ENCODE results near the gene SGTA. TPM values are rescaled to one million over a fixed set of nuclear protein-coding genes. Genes with fewer than 3 reads are reported as not detected.

Gene SGTA
- polyA plus RNA-seq, 1 donor (not counting 4 experiments of a cell fraction or from before 2014, with no cell fraction given), result 36.1 TPM

- no peak for TF ChIP-seq CTCF (optimal IDR thresholded peaks at IDR 0.05 in 1 of 3, IDR thresholded peaks at IDR 0.05 in 1 of 3, conservative IDR thresholded peaks at IDR 0.05 in 1 of 3; ENCODE audit: extremely low read depth in 1 of 3, insufficient read depth in 2 of 3, low read length in 3 of 3)
- no peak for TF ChIP-seq EZH2 (IDR thresholded peaks at IDR 0.05; ENCODE audit: low read length)
- no peak overlapping the region for H3K4me2 ChIP-seq (ENCODE audit: control insufficient read depth, extremely low read depth, insufficient read depth, low read depth, low read length)
- H4K20me1 ChIP-seq (ENCODE audit: control insufficient read depth, extremely low read depth, insufficient read depth, low read length), result no peaks in the 10 kb centered on the region
- H3K79me2 ChIP-seq (ENCODE audit: control insufficient read depth, insufficient read depth, low read length), result peaks cover 11% of the 10 kb centered on the region
- dilution Hi-C loops (cut with MboI; ENCODE audit: extremely low pct_ligation_motif_present, low sequenced_read_pairs), result no loop called here
- H3K4me3 ChIP-seq (ENCODE audit: control insufficient read depth in 2 of 3, extremely low read depth in 1 of 3, insufficient read depth in 2 of 3, low read depth in 1 of 3, low read length in 3 of 3), result no peak overlapping the region
- H3K9me3 ChIP-seq (ENCODE audit: control insufficient read depth, low read depth, low read length), result no peaks in the 10 kb centered on the region
- peaks cover 11 to 13% of the 10 kb centered on the region in 2 experiments for H3K36me3 ChIP-seq (ENCODE audit: control insufficient read depth in 2 of 2, extremely low read depth in 1 of 2, insufficient read depth in 2 of 2, low read length in 2 of 2)
- FAIRE-seq (no peak), DNase-seq (ENCODE audit: low read depth, low spot score) (no peak)
- H2AFZ ChIP-seq (ENCODE audit: control insufficient read depth, low read length), result no peak overlapping the region
- no peaks in the 10 kb centered on the region for H3K9me1 ChIP-seq (ENCODE audit: control insufficient read depth, extremely low read depth, insufficient read depth, low read length)
- H3K27me3 ChIP-seq (ENCODE audit: control insufficient read depth, extremely low read depth, insufficient read depth, low read length), result no peaks in the 10 kb centered on the region
- H3K4me1 ChIP-seq (ENCODE audit: control insufficient read depth, extremely low read depth, insufficient read depth, low read length), result peaks cover 10% of the 10 kb centered on the region
- H3K9ac ChIP-seq (ENCODE audit: control insufficient read depth, extremely low read depth, insufficient read depth, low read length), result no peak overlapping the region
- H3K27ac ChIP-seq (ENCODE audit: control insufficient read depth, insufficient read depth, low read length), result no peak overlapping the region
These were observed 48.3 kb downstream of the SGTA start for GRCh38 chr19:2734589-2735288.

- Histone ChIP-seq H3K4me2 (ENCODE audit: control insufficient read depth, extremely low read depth, insufficient read depth, low read depth, low read length) (peak overlapping the region; percentile 32), H3K27me3 (ENCODE audit: control insufficient read depth, extremely low read depth, insufficient read depth, low read length) (no peaks in the 10 kb centered on the region), H2AFZ (ENCODE audit: control insufficient read depth, low read length) (no peak overlapping the region), H3K4me1 (ENCODE audit: control insufficient read depth, extremely low read depth, insufficient read depth, low read length) (peaks cover 8% of the 10 kb centered on the region), H3K36me3 (ENCODE audit: control insufficient read depth in 2 of 2, extremely low read depth in 1 of 2, insufficient read depth in 2 of 2, low read length in 2 of 2) (peaks cover 11 to 13% of the 10 kb centered on the region in 2 experiments), H3K4me3 (ENCODE audit: control insufficient read depth in 2 of 3, extremely low read depth in 1 of 3, insufficient read depth in 2 of 3, low read depth in 1 of 3, low read length in 3 of 3) (no peak overlapping the region), H4K20me1 (ENCODE audit: control insufficient read depth, extremely low read depth, insufficient read depth, low read length) (no peaks in the 10 kb centered on the region), H3K9me1 (ENCODE audit: control insufficient read depth, extremely low read depth, insufficient read depth, low read length) (no peaks in the 10 kb centered on the region), H3K27ac (ENCODE audit: control insufficient read depth, insufficient read depth, low read length) (no peak overlapping the region), H3K79me2 (ENCODE audit: control insufficient read depth, insufficient read depth, low read length) (peaks cover 5% of the 10 kb centered on the region), H3K9me3 (ENCODE audit: control insufficient read depth, low read depth, low read length) (no peaks in the 10 kb centered on the region), H3K9ac (ENCODE audit: control insufficient read depth, extremely low read depth, insufficient read depth, low read length) (peak overlapping the region; percentile 15)
- dilution Hi-C loops (cut with MboI; ENCODE audit: extremely low pct_ligation_motif_present, low sequenced_read_pairs), result no loop called here
- DNase-seq (ENCODE audit: low read depth, low spot score), result no peak
- no peak for TF ChIP-seq EZH2 (IDR thresholded peaks at IDR 0.05; ENCODE audit: low read length)
- TF ChIP-seq CTCF (optimal IDR thresholded peaks at IDR 0.05 in 1 of 3, IDR thresholded peaks at IDR 0.05 in 1 of 3, conservative IDR thresholded peaks at IDR 0.05 in 1 of 3; ENCODE audit: extremely low read depth in 1 of 3, insufficient read depth in 2 of 3, low read length in 3 of 3), result no peak
- no peak for FAIRE-seq
These were observed 49.0 kb downstream of the SGTA start for GRCh38 chr19:2733930-2734588.

All from keratinocyte (primary cell).